B cell (primary cell): ENCODE measurements around the gene TAF10. TPM values are rescaled to one million over a fixed set of nuclear protein-coding genes. Genes with fewer than 3 reads are reported as not detected.

Source experiments
- ATAC-seq: fragments of 200-7000 bp; cut with Tn5 transposase; one replicate; pipeline ENCODE4 v1.10.0; 2021; ENCODE audit warnings: low read depth, mild to moderate bottlenecking, moderate number of reproducible peaks, moderate library complexity
- CTCF ChIA-PET: fragments of 350-600 bp; sonication (Branson Sonifier 250); formaldehyde crosslinking; loops from one replicate; lab custom pipeline; 2021; ENCODE audit warnings: antibody characterized with exemption, inconsistent platforms; lab: Charles Lee
- POLR2A ChIA-PET: fragments of 350-600 bp; sonication (Branson Sonifier 250); formaldehyde crosslinking; loops from one replicate; lab custom pipeline; 2021; ENCODE audit warnings: antibody characterized with exemption; lab: Charles Lee
- DNase-seq: peaks from one replicate; pipeline ENCODE4 v3.0.0; 2013
- H2AFZ ChIP-seq: 2 replicates; pipeline ENCODE4 v1.6.1; 2012; ENCODE audit warnings: mild to moderate bottlenecking, low read depth, low read length; ENCODE audit not compliant: insufficient read depth, poor library complexity, severe bottlenecking
- H3K27ac ChIP-seq, 2 donors: 1 replicate in 1 of 2; 2 replicates in 1 of 2; pipeline ENCODE4 v1.5.1; 2012 to 2013; ENCODE audit warnings: low read length in 2 of 2, mild to moderate bottlenecking in 2 of 2, moderate library complexity in 1 of 2
- H3K27me3 ChIP-seq, 4 experiments: fragments of 200-600 bp in 1 of 4; sonication (generic) in 1 of 4; replicated peaks in 1 of 4; 1 replicate in 2 of 4; 2 replicates in 2 of 4; pipeline versions ENCODE4 v1.6.1 to v1.7.0; 2013 to 2016; ENCODE audit warnings: low read length in 3 of 4, mild to moderate bottlenecking in 2 of 4, mixed read lengths in 1 of 4, moderate library complexity in 1 of 4; ENCODE audit not compliant: insufficient read depth in 4 of 4, control insufficient read depth in 3 of 4; ENCODE audit errors: control extremely low read depth in 1 of 4
- H3K36me3 ChIP-seq, 2 experiments: replicated peaks in 1 of 2; 1 replicate in 1 of 2; 2 replicates in 1 of 2; pipeline versions ENCODE4 v1.6.1 to v1.7.1; 2013; ENCODE audit warnings: low read length in 1 of 2; ENCODE audit not compliant: insufficient read depth in 2 of 2, control insufficient read depth in 1 of 2; ENCODE audit errors: control extremely low read depth in 1 of 2, extremely low read depth in 1 of 2
- H3K4me1 ChIP-seq, 2 donors: fragments of 200-600 bp in 1 of 2; sonication (generic) in 1 of 2; 1 replicate in 1 of 2; 2 replicates in 1 of 2; pipeline versions ENCODE4 v1.5.1 to v1.6.1; 2013 to 2017; ENCODE audit warnings: low read length in 2 of 2; ENCODE audit not compliant: control insufficient read depth in 2 of 2, insufficient read depth in 2 of 2
- H3K4me2 ChIP-seq: replicated peaks from 2 replicates; pipeline ENCODE3; 2012; ENCODE audit warnings: mild to moderate bottlenecking, low read depth, low read length; ENCODE audit not compliant: poor library complexity, severe bottlenecking
- H3K4me3 ChIP-seq, 5 experiments: fragments of 200-600 bp in 1 of 5; sonication (generic) in 1 of 5; 1 replicate in 3 of 5; 2 replicates in 2 of 5; pipeline versions ENCODE4 v1.5.1 to v1.7.0; 2011 to 2016; ENCODE audit warnings: low read length in 4 of 5, mild to moderate bottlenecking in 4 of 5, low read depth in 2 of 5, control low read depth in 1 of 5, moderate library complexity in 1 of 5; ENCODE audit not compliant: insufficient read depth in 1 of 5; ENCODE audit errors: control extremely low read depth in 1 of 5, extremely low read depth in 1 of 5
- H3K79me2 ChIP-seq: fragments of 200-600 bp; sonication (generic); one replicate; pipeline ENCODE4 v1.6.0; 2016; ENCODE audit warnings: low read length; ENCODE audit not compliant: control insufficient read depth, insufficient read depth
- H3K9ac ChIP-seq: fragments of 200-600 bp; sonication (generic); 2 replicates; pipeline ENCODE4 v1.6.1; 2017; ENCODE audit warnings: mild to moderate bottlenecking, low read length, moderate library complexity
- H3K9me3 ChIP-seq, 3 donors: one replicate each; pipeline versions ENCODE4 v1.6.1 to v1.7.1; 2013; ENCODE audit warnings: low read length in 2 of 3; ENCODE audit not compliant: control insufficient read depth in 2 of 3, insufficient read depth in 1 of 3; ENCODE audit errors: control extremely low read depth in 1 of 3
- H4K20me1 ChIP-seq: 2 replicates; pipeline ENCODE4 v1.6.0; 2012; ENCODE audit warnings: mild to moderate bottlenecking, low read length; ENCODE audit not compliant: insufficient read depth, control insufficient read depth, poor library complexity, severe bottlenecking
- H3K27ac Mint-ChIP-seq: one replicate; pipeline ENCODE4 v1.8.0; 2021; ENCODE audit warnings: mixed read lengths
- H3K27me3 Mint-ChIP-seq: one replicate; pipeline ENCODE4 v1.8.0; 2021; ENCODE audit warnings: mixed read lengths
- H3K4me1 Mint-ChIP-seq: one replicate; pipeline ENCODE4 v1.8.0; 2021; ENCODE audit warnings: mixed read lengths
- H3K4me3 Mint-ChIP-seq: one replicate; pipeline ENCODE4 v1.8.0; 2021; ENCODE audit warnings: mixed read lengths
- H3K9me3 Mint-ChIP-seq: one replicate; pipeline ENCODE4 v1.8.0; 2022; ENCODE audit warnings: mixed read lengths; ENCODE audit not compliant: insufficient read depth
- CTCF ChIP-seq: fragments of 200-600 bp; IDR thresholded peaks from one replicate; pipeline ENCODE4 v1.8.0; 2022; ENCODE audit warnings: antibody characterized with exemption, mild to moderate bottlenecking
- EZH2 ChIP-seq: IDR thresholded peaks from 2 replicates; pipeline ENCODE4 v1.6.1; 2012; ENCODE audit warnings: borderline replicate concordance, low read depth, mild to moderate bottlenecking, moderate library complexity, low read length; ENCODE audit not compliant: insufficient read depth, poor library complexity, severe bottlenecking
- WGBS: methylation state at CpG from one replicate; pipeline ENCODE4 v1.1.5; 2013; ENCODE audit warnings: missing lambda C conversion rate; ENCODE audit not compliant: insufficient coverage; 5-methylcytosine and 5-hydroxymethylcytosine counted together
- intact Hi-C: fragments of 100-400 bp; cut with micrococcal nuclease; formaldehyde crosslinking; loops from one replicate; pipeline ENCODE4 v1.10.0; 2022
- polyA plus RNA-seq: library from polyadenylated mRNA; depleted of rRNA; stranded (reverse); fragments of >200 nt; gene quantifications from 2 replicates; pipeline ENCODE4 v1.2.3, GENCODE V29; 2012
- total RNA-seq, 2 donors: library from RNA; stranded (reverse); fragments of 120-200 nt in 1 of 2; gene quantifications; 1 replicate in 1 of 2; 2 replicates in 1 of 2; pipeline versions ENCODE4 v1.2.3 to v1.2.4, GENCODE V29; 2013 to 2022

The TAF10 gene
- total and polyA plus RNA-seq, 2 donors (not counting 1 experiment from before 2014, with no cell fraction given), result 114 to 156 TPM

- no peak overlapping the region for H3K4me2 ChIP-seq
- H3K27ac Mint-ChIP-seq, result no peak overlapping the region
- H4K20me1 ChIP-seq, result no peaks in the 10 kb centered on the region
- H3K4me3 ChIP-seq, result no peak overlapping the region
- no peaks in the 10 kb centered on the region for H3K36me3 ChIP-seq
- 98% methylated on average over 102 of the region's 102 CpGs for WGBS
- no peaks in the 10 kb centered on the region for H3K9me3 ChIP-seq
- ATAC-seq (no peak), DNase-seq (no peak)
- no peaks in the 10 kb centered on the region for H3K79me2 ChIP-seq
- no peak overlapping the region for H3K9ac ChIP-seq
- no peak overlapping the region for H2AFZ ChIP-seq
- POLR2A ChIA-PET, result no interaction called here
- CTCF ChIA-PET, result no interaction called here
- H3K27me3 Mint-ChIP-seq, result no peaks in the 10 kb centered on the region
- no peak overlapping the region for H3K4me3 Mint-ChIP-seq
- peaks cover 22% of the 10 kb centered on the region for H3K4me1 Mint-ChIP-seq
- TF ChIP-seq EZH2, result no peak
- no peak for TF ChIP-seq CTCF
- no peak overlapping the region for H3K27ac ChIP-seq
- peaks cover 8 to 15% of the 10 kb centered on the region in 2 donors for H3K4me1 ChIP-seq
- H3K9me3 Mint-ChIP-seq, result no peaks in the 10 kb centered on the region
- intact Hi-C loops, result no loop called here
- H3K27me3 ChIP-seq, result no peaks in the 10 kb centered on the region
Measured at GRCh38 chr11:6629892-6630631, 18.0 kb upstream of the TAF10 start.

- POLR2A ChIA-PET, result no interaction called here
- no peaks in the 10 kb centered on the region for H3K27me3 Mint-ChIP-seq
- H3K27me3 ChIP-seq, result no peaks in the 10 kb centered on the region
- intact Hi-C loops, result no loop called here
- H3K4me1 Mint-ChIP-seq, result peaks cover 22% of the 10 kb centered on the region
- H3K4me1 ChIP-seq, result peaks cover 8 to 15% of the 10 kb centered on the region in 2 donors
- no peaks in the 10 kb centered on the region for H4K20me1 ChIP-seq
- no peaks in the 10 kb centered on the region for H3K9me3 Mint-ChIP-seq
- H3K9me3 ChIP-seq, result no peaks in the 10 kb centered on the region
- H3K4me3 Mint-ChIP-seq, result no peak overlapping the region
- H3K27ac ChIP-seq, result no peak overlapping the region
- DNase-seq (no peak), ATAC-seq (no peak)
- H3K4me2 ChIP-seq, result no peak overlapping the region
- CTCF ChIA-PET, result interaction anchor here (2.1 kb wide), 1 partner anchor 38 kb away, joined by 7 read pairs; no protein-coding TSS in a partner anchor
- no peak overlapping the region for H3K9ac ChIP-seq
- TF ChIP-seq EZH2, result no peak
- no peak for TF ChIP-seq CTCF
- peak overlapping the region; percentile 37 for H3K27ac Mint-ChIP-seq
- WGBS, result 93% methylated on average over 23 of the region's 24 CpGs
- no peak overlapping the region for H3K4me3 ChIP-seq
- H3K79me2 ChIP-seq, result no peaks in the 10 kb centered on the region
- H2AFZ ChIP-seq, result no peak overlapping the region
- H3K36me3 ChIP-seq, result no peaks in the 10 kb centered on the region
Measured at GRCh38 chr11:6629573-6629891, 17.5 kb upstream of the TAF10 start.
